HuH-7.5 (cell line): ENCODE results near the gene PHC2.

ENCODE experiments used
- DNase-seq: peaks from one replicate; pipeline ENCODE4 v3.0.0; 2011; ENCODE audit warnings: low spot score

The PHC2 gene

GRCh38 chr1:33331444-33332356 lies 99.2 kb downstream of the PHC2 start:
- DNase-seq: no peak

DNA sequence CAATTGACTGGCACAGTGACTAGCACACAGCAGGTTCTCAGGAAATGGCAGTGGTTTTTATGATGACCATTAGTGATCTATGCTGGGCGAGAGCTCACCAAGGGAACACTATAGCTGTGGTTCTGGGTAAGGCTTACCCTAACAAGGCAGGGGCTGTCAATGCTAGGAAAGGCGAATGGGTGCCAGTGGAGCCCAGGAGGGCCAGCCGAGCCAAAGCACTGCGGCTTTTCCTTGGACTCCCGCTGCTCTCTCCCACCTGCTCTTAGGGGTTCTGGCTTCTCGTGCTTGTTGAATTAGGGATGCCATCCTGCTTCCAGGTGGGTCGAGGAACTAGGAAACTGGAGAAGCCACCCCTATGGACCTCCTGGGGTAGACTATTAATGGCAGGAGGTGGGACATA lies 100.0 kb downstream of the PHC2 start:
- no peak for DNase-seq

- DNase-seq: no peak
These were observed 100.5 kb downstream of the PHC2 start for GRCh38 chr1:33330361-33330890.

- DNase-seq: no peak
These were observed 101.1 kb downstream of the PHC2 start for GRCh38 chr1:33329600-33330305.

GRCh38 chr1:33328817-33329216 lies 102.1 kb downstream of the PHC2 start:
- no peak for DNase-seq

- no peak for DNase-seq
These were observed 103.1 kb downstream of the PHC2 start for GRCh38 chr1:33327587-33328325.

GRCh38 chr1:33326785-33327184 lies 104.1 kb downstream of the PHC2 start:
- DNase-seq: no peak

- DNase-seq: no peak
These were observed 106.0 kb downstream of the PHC2 start for GRCh38 chr1:33324677-33325575.

DNA sequence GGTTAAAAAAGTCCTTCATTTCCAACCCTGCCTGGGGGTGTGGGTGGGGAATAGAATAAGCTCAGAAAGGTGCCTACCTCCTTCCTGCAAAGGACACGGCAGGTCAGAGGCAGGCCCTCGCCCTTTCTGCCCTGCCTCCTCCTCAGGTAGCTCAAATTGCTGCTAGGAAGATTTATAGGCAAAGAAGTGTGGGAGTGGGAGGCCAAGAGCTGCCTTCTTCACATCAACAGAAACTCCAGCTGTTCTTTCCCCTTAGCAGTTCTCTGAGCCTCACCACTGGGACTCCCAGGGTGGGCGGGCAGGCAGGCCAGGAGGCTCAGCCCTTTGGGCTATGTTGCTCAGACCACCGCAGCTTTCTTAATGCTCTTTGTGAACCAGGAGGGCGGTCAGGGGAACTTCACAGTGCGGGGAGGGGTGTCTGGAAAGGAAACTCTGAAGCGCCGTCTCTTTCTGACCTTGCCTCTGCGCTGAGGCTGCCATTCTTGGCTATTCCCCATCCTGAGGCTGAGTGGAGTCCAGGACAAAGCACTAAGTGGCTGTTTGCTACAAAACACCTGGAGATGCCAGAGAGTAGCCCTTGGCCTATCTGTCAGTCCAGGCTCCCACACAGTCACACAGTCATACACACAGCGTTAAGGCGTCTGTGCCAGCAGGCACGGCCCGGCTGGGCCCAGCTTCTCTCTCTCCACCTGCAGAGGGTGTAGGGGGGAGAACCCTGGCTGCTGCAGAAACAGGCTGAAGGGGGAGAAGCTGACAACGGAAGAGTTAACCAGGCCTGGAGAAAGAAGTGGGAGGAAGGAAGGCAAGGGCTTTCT lies 107.0 kb downstream of the PHC2 start:
- no peak for DNase-seq

DNA sequence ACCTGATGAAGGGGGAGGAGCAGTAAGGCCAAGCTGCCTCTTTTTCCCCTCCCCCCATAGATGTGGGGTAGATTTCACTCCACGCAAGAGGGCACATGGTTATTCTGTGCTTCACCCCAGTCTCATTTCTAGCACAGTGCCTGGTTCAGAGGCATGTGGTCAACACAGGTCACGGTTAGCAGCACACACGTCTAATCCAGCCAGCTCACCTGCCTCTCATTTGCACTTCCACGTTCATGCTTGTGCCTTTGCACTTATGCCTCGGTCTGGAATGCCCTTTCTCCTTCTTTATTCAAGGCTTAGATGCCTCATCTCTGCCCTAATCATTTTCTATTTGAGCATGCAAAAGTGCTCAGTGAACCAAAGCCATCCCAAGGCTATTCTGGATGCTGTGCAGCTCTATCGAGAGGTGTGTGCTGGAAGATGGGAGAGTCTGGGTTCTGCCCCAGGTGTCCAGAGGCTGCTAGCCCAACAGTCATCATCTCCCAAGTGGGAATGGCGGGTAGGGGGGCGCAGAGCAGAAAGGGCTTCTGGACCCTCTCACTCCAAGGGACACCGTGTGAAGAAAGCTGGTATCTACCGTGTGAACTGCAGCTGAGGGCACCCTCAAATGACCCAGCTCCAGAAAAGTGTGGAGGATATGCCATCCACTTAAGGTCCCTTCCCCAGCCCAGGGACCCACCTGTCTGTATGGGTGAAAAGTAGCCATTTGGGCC lies 107.9 kb downstream of the PHC2 start:
- DNase-seq: no peak

DNA sequence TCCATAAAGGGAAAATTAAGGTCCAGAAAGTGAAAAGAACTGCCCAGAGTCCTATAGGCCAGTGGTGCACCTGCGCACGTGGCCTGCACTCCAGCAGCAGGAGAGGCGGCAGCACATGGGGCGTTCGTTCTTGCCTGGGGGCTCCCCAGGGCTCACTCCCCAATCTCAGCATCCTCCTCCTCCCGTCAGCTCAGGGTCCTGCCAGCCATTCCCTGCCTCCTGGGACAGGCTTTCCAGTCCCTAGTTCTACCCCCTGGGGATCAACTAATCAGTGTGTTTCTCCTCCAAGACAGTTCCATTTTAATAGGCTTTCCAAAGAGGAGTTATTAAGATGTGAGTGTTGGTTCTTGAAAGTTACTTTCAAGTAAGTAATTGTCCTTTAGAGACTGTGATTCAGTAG lies 108.8 kb downstream of the PHC2 start:
- DNase-seq: no peak

- DNase-seq: no peak
These were observed 109.7 kb downstream of the PHC2 start for GRCh38 chr1:33321178-33321577.

- DNase-seq: no peak
These were observed 110.2 kb downstream of the PHC2 start, which contains the start of gene A3GALT2 for GRCh38 chr1:33320619-33321165. TSS of gene A3GALT2 (minus strand) at chr1:33321098. CDS start at chr1:33321098, 0 bp downstream.

- DNase-seq: no peak
These were observed 110.8 kb downstream of the PHC2 start for GRCh38 chr1:33319949-33320618.

DNA sequence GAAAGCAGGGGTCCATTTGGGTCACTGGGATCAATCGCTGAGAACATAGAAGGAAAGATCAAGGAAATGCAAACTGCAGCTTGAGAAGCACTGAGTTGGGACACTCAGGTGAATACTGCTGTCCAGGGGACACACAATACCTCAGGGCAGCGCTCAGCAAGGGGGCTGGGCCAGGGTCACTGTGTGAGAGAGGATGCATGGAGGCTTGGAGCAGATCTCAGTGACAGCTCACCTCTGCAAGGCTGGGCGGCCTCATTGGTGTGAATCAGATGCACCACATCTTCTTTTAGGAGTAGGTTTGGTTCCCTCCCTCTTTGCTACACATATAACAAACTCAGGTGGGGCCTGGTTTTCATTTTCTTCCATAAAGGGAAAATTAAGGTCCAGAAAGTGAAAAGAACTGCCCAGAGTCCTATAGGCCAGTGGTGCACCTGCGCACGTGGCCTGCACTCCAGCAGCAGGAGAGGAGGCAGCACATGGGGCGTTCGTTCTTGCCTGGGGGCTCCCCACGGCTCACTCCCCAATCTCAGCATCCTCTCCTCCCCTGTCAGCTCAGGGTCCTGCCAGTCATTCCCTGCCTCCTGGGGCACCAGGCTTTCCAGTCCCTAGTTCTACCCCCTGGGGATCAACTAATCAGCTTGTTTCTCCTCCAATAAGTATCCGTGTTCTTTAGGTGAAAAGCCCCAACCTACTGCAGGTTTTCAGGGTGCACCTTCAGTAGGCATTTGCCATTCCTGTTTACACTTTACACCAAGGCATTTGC lies 111.5 kb downstream of the PHC2 start:
- DNase-seq: no peak

DNA sequence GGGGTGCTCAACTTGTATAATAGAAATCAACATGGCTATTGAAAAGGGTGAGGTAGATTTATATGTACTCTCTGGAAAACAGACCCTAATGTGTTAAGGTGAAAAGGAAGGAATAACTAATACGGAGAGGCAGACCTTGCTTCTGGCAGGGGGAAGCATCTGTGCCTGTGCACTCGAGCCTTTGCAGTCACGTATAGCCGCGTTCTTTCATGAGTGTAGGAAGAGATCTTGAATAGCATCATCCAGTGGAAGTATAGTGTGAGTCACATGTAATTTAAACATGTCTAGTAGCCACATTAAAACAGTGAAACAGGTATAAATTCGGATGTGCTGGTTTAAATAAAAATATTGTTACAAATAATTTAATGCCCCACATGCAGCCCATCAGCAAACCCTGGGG lies 112.9 kb downstream of the PHC2 start:
- DNase-seq: no peak

- DNase-seq: no peak
These were observed 113.5 kb downstream of the PHC2 start for GRCh38 chr1:33317354-33317753.

DNA sequence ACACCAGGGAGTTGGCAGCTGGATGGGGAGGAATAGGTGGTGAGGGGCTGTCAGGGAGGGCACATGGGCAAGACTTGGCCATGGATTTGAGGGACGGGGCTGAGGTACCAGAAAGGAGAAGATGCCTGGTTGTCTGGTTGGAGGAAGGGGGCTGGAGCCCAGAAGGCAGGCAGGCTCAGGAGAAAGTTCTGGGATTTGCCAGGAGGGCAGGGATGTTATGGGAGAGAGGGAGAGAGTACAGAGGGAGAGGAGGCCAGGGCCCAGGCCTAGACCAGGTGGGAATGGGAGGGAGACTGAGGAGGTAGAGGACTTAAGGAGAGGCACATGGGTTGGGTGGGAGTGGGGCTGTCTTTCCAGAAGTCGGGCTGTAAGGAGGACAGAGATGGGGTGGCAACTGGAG lies 114.3 kb downstream of the PHC2 start:
- no peak for DNase-seq
